AG09309 (cell line): ENCODE results near the gene MAPK8IP3.
"Not testable (repeated sequence)": the region's sequence is repeated elsewhere in the genome, so short reads cannot be mapped to it uniquely, and the experiment has no call there.

Experiments used
- DNase-seq: peaks from one replicate; pipeline ENCODE4 v3.0.0-alpha.2; 2010; ENCODE audit warnings: low read depth
- H3K4me3 ChIP-seq: 2 replicates; pipeline ENCODE4 v1.5.1; 2011; ENCODE audit warnings: mild to moderate bottlenecking, low read depth, low read length, moderate library complexity; ENCODE audit not compliant: control insufficient read depth
- CTCF ChIP-seq: IDR thresholded peaks from 2 replicates; pipeline ENCODE4 v1.5.1; 2011; ENCODE audit warnings: mild to moderate bottlenecking, low read depth, low read length, inconsistent platforms; ENCODE audit not compliant: insufficient read depth, control insufficient read depth; ENCODE audit errors: missing control alignments

The MAPK8IP3 gene

GRCh38 chr16:1794908-1795666, 89.1 kb downstream of the MAPK8IP3 start:
- DNase-seq, result no peak
- no peak for TF ChIP-seq CTCF
- H3K4me3 ChIP-seq, result no peak overlapping the region

- not testable (repeated sequence) for DNase-seq, H3K4me3 ChIP-seq
These were observed 93.3 kb downstream of the MAPK8IP3 start for GRCh38 chr16:1799263-1799662.

- TF ChIP-seq CTCF, result no peak
- DNase-seq, result no peak
- no peak overlapping the region for H3K4me3 ChIP-seq
These were observed 94.7 kb downstream of the MAPK8IP3 start for GRCh38 chr16:1800701-1801100.

- TF ChIP-seq CTCF, result no peak
- DNase-seq, result no peak
- H3K4me3 ChIP-seq, result no peak overlapping the region
These were observed 101.6 kb downstream of the MAPK8IP3 start for GRCh38 chr16:1807626-1808025.

GRCh38 chr16:1808691-1809090, 102.7 kb downstream of the MAPK8IP3 start:
- no peak for DNase-seq
- H3K4me3 ChIP-seq, result no peak overlapping the region
- no peak for TF ChIP-seq CTCF

- no peak overlapping the region for H3K4me3 ChIP-seq
- DNase-seq, result no peak
- TF ChIP-seq CTCF, result no peak
These were observed 103.3 kb downstream of the MAPK8IP3 start for GRCh38 chr16:1809281-1809801.

GRCh38 chr16:1810106-1810505, 104.1 kb downstream of the MAPK8IP3 start:
- DNase-seq, result no peak
- H3K4me3 ChIP-seq, result no peak overlapping the region
- no peak for TF ChIP-seq CTCF
